GM12878 (cell line): ENCODE data around the gene USP47. TPM values are rescaled to one million over a fixed set of nuclear protein-coding genes. Genes with fewer than 3 reads are reported as not detected.
A peak's percentile ranks its signal among the peaks of the same experiment; 100 is the strongest.

Source experiments
- BCL3 ChIP-seq: IDR thresholded peaks from 2 replicates; pipeline ENCODE4 v1.6.1; 2011; ENCODE audit warnings: borderline replicate concordance, low read depth, mild to moderate bottlenecking, moderate library complexity, low read length; ENCODE audit not compliant: insufficient read depth, poor library complexity, severe bottlenecking
- BMI1 ChIP-seq: fragments of 450-650 bp; IDR thresholded peaks from 2 replicates; pipeline ENCODE4 v1.6.1; 2016; ENCODE audit warnings: mild to moderate bottlenecking, moderate library complexity, borderline replicate concordance
- CHD2 ChIP-seq: IDR thresholded peaks from 2 replicates; pipeline ENCODE4 v1.6.1; 2011; ENCODE audit warnings: low read depth, low read length, improper control_type of control experiment, borderline replicate concordance
- EZH2 ChIP-seq: IDR thresholded peaks from 2 replicates; pipeline ENCODE4 v1.6.1; 2012; ENCODE audit warnings: low read depth, mild to moderate bottlenecking, control low read depth, inconsistent platforms, low read length, borderline replicate concordance; ENCODE audit not compliant: control insufficient read depth
- GABPA ChIP-seq: IDR thresholded peaks from 2 replicates; pipeline ENCODE4 v1.6.1; 2014; ENCODE audit warnings: antibody characterized with exemption, low read depth, mild to moderate bottlenecking, inconsistent platforms
- IRF4 ChIP-seq: IDR thresholded peaks from 2 replicates; pipeline ENCODE4 v1.6.1; 2011; ENCODE audit warnings: low read depth, low read length
- KAT2A ChIP-seq: conservative IDR thresholded peaks from 2 replicates; pipeline ENCODE4 v1.6.1; 2011; ENCODE audit warnings: low read depth, low read length; ENCODE audit not compliant: control insufficient read depth
- MAX ChIP-seq: IDR thresholded peaks from 2 replicates; pipeline ENCODE4 v1.6.1; 2012; ENCODE audit warnings: low read depth, low read length, improper control_type of control experiment
- NR2F1 ChIP-seq: fragments of 450-650 bp; conservative IDR thresholded peaks from 2 replicates; pipeline ENCODE4 v1.6.1; 2017; ENCODE audit warnings: mild to moderate bottlenecking
- PBX3 ChIP-seq: IDR thresholded peaks from 2 replicates; pipeline ENCODE4 v1.6.1; 2011; ENCODE audit warnings: mild to moderate bottlenecking, low read depth, low read length, moderate library complexity; ENCODE audit not compliant: insufficient replicate concordance
- PML ChIP-seq: IDR thresholded peaks from 2 replicates; pipeline ENCODE4 v1.6.1; 2012; ENCODE audit warnings: low read length, inconsistent platforms
- POLR2A ChIP-seq: IDR thresholded peaks from 2 replicates; pipeline ENCODE4 v1.6.1; 2011; ENCODE audit warnings: low read depth, mild to moderate bottlenecking, low read length
- POLR2AphosphoS2 ChIP-seq: IDR thresholded peaks from 2 replicates; pipeline ENCODE4 v1.6.1; 2011; ENCODE audit warnings: low read depth, mild to moderate bottlenecking, low read length, improper control_type of control experiment, moderate library complexity
- RBBP5 ChIP-seq: fragments of 200-600 bp; sonication (generic); conservative IDR thresholded peaks from 2 replicates; pipeline ENCODE4 v1.6.1; 2016
- SRF ChIP-seq, 2 experiments: IDR thresholded peaks; 2 replicates each; pipeline ENCODE4 v1.6.1; 2011; ENCODE audit warnings: low read depth in 2 of 2, low read length in 2 of 2, mild to moderate bottlenecking in 1 of 2, moderate library complexity in 1 of 2
- TCF7 ChIP-seq: IDR thresholded peaks from 2 replicates; pipeline ENCODE4 v1.6.1; 2014; ENCODE audit warnings: antibody characterized with exemption, borderline replicate concordance
- ZBTB40 ChIP-seq: fragments of 450-650 bp; IDR thresholded peaks from 2 replicates; pipeline ENCODE4 v1.6.1; 2016; ENCODE audit warnings: mild to moderate bottlenecking, moderate library complexity, borderline replicate concordance
- ZNF622 ChIP-seq: fragments of 450-650 bp; IDR thresholded peaks from 2 replicates; pipeline ENCODE4 v1.6.1; 2017; ENCODE audit warnings: mild to moderate bottlenecking, inconsistent platforms
- ZSCAN29 ChIP-seq: fragments of 450-650 bp; IDR thresholded peaks from 2 replicates; pipeline ENCODE4 v1.6.1; 2017; ENCODE audit warnings: mild to moderate bottlenecking, moderate library complexity
- polyA plus RNA-seq, 11 experiments: library from polyadenylated mRNA; depleted of rRNA in 4 of 11; unstranded in 6 of 11; stranded (reverse) in 5 of 11; fragments of >200 nt; fragmentation: Nextera tagmentation in 4 of 11; fragmentation: Illumina TruSeq in 1 of 11; extraction: Ambion mirVana in 4 of 11; extraction: Trizol in 1 of 11; gene quantifications; 1 replicate in 1 of 11; 2 replicates in 10 of 11; pipeline versions ENCODE4 v1.2.1 to v1.2.3, GENCODE V29; 2011 to 2016; ENCODE audit warnings: inconsistent platforms in 2 of 11, missing spikeins in 2 of 11, low read depth in 1 of 11
- total RNA-seq, 4 experiments: library from RNA; depleted of rRNA in 3 of 4; stranded (reverse); fragments of >200 nt in 3 of 4; fragmentation: Illumina TruSeq in 1 of 4; extraction: Trizol in 1 of 4; gene quantifications; 2 replicates each; pipeline versions ENCODE4 v1.2.1 to v1.2.3, GENCODE V29; 2013 to 2021
- TF ChIP-seq, protein P1 (sequence below): IDR thresholded peaks from 2 replicates; pipeline ENCODE4 v1.6.1; 2012; ENCODE audit warnings: mild to moderate bottlenecking, low read depth, low read length

USP47 gene
- total and polyA plus RNA-seq, 10 of the 15 experiments (the other 5 are each of a cell fraction or from before 2014, with no cell fraction given), result 13.9 to 54.0 (median 31.6) TPM

DNA sequence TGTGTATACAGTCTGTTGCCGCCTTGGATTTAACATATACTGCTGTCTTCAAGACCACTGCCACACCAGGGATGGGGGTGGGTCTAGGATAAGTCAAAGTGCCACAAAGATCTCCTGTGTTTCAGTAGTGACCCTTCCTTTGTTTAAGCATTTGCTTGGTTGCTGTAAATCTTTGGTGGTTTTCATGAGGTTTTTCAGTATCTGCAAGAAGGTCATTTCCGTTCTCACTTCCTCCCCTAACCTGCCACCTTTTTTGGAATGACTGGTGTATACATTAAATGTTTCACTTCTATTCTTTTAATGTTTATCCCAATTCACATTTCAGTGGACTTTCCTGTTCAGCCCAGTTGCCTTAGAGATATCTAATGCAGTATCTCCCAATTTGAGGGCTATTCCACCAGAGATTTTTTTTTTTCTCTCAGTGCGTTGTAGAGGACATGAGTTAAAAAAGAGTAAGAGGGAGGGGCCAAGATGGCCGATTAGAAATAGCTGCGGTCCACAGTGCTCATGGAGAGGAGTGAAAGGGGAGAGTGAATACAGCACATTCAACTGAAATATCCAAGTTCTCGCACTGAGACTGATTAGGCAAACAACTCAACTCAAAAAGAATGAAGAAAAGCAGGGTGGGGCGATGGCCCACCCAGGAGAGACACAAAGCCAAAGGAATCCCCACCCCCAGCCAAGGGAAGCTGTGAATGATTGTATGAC is 43.2 kb downstream of the USP47 start (continued):
- no peak for TF ChIP-seq BCL3
- TF ChIP-seq POLR2A, result no peak
- no peak for TF ChIP-seq TCF7
- TF ChIP-seq CHD2, result no peak
- no peak for TF ChIP-seq ZNF622
- no peak for TF ChIP-seq SRF (IDR thresholded peaks at IDR 0.05; ENCODE audit: low read depth in 2 of 2, low read length in 2 of 2)
- no peak for TF ChIP-seq POLR2AphosphoS2
- TF ChIP-seq PBX3, result no peak
- no peak for TF ChIP-seq KAT2A
- TF ChIP-seq, protein P1, sequence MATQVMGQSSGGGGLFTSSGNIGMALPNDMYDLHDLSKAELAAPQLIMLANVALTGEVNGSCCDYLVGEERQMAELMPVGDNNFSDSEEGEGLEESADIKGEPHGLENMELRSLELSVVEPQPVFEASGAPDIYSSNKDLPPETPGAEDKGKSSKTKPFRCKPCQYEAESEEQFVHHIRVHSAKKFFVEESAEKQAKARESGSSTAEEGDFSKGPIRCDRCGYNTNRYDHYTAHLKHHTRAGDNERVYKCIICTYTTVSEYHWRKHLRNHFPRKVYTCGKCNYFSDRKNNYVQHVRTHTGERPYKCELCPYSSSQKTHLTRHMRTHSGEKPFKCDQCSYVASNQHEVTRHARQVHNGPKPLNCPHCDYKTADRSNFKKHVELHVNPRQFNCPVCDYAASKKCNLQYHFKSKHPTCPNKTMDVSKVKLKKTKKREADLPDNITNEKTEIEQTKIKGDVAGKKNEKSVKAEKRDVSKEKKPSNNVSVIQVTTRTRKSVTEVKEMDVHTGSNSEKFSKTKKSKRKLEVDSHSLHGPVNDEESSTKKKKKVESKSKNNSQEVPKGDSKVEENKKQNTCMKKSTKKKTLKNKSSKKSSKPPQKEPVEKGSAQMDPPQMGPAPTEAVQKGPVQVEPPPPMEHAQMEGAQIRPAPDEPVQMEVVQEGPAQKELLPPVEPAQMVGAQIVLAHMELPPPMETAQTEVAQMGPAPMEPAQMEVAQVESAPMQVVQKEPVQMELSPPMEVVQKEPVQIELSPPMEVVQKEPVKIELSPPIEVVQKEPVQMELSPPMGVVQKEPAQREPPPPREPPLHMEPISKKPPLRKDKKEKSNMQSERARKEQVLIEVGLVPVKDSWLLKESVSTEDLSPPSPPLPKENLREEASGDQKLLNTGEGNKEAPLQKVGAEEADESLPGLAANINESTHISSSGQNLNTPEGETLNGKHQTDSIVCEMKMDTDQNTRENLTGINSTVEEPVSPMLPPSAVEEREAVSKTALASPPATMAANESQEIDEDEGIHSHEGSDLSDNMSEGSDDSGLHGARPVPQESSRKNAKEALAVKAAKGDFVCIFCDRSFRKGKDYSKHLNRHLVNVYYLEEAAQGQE, result no peak
- no peak for TF ChIP-seq RBBP5
- peak; percentile 36; the same call in 1 of the 2 replicates for TF ChIP-seq BMI1
- no peak for TF ChIP-seq EZH2
- peak; percentile 59; the same call in 1 of the 2 replicates for TF ChIP-seq PML
- TF ChIP-seq ZSCAN29, result no peak
- no peak for TF ChIP-seq MAX
- no peak for TF ChIP-seq GABPA
- TF ChIP-seq ZBTB40, result no peak
- peak; percentile 79; the same call in 1 of the 2 replicates for TF ChIP-seq IRF4
- TF ChIP-seq NR2F1, result peak; percentile 70
